Left kidney (tissue), 2 donors: ENCODE measurements around the gene NAALADL2. TPM values are rescaled to one million over a fixed set of nuclear protein-coding genes. Genes with fewer than 3 reads are reported as not detected.
A peak's percentile ranks its signal among the peaks of the same experiment; 100 is the strongest.
"Not testable (repeated sequence)": the region's sequence is repeated elsewhere in the genome, so short reads cannot be mapped to it uniquely, and the experiment has no call there.

ENCODE experiments used
- DNase-seq: peaks from one replicate; pipeline ENCODE4 v3.0.0-alpha.2; 2013
- polyA plus RNA-seq: library from polyadenylated mRNA; unstranded; fragments of 120-200 nt; gene quantifications from one replicate; pipeline ENCODE4 v1.2.1, GENCODE V29; 2013; ENCODE audit not compliant: insufficient read length

Gene NAALADL2
- polyA plus RNA-seq, 1 donor = 19.9 TPM

- DNase-seq = no peak
These were observed 572.0 kb downstream of the NAALADL2 start for GRCh38 chr3:175430983-175431773.

GRCh38 chr3:175432376-175433025 is 573.4 kb downstream of the NAALADL2 start:
- DNase-seq = no peak

GRCh38 chr3:175433026-175433674 is 574.0 kb downstream of the NAALADL2 start:
- no peak for DNase-seq

GRCh38 chr3:175434561-175434960 is 575.4 kb downstream of the NAALADL2 start:
- DNase-seq = peak; percentile 12

- DNase-seq = no peak
These were observed 584.5 kb downstream of the NAALADL2 start for GRCh38 chr3:175443682-175444081.

- DNase-seq = no peak
These were observed 586.6 kb downstream of the NAALADL2 start for GRCh38 chr3:175445741-175446140.

GRCh38 chr3:175447521-175447920 is 588.4 kb downstream of the NAALADL2 start:
- no peak for DNase-seq

GRCh38 chr3:175453361-175453760 is 594.2 kb downstream of the NAALADL2 start:
- no peak for DNase-seq

- no peak for DNase-seq
These were observed 597.3 kb downstream of the NAALADL2 start for GRCh38 chr3:175456466-175456865.

- no peak for DNase-seq
These were observed 598.2 kb downstream of the NAALADL2 start for GRCh38 chr3:175457301-175457700.

- DNase-seq = not testable (repeated sequence)
These were observed 601.8 kb downstream of the NAALADL2 start for GRCh38 chr3:175460849-175461399.

- no peak for DNase-seq
These were observed 605.2 kb downstream of the NAALADL2 start for GRCh38 chr3:175464362-175464761.

GRCh38 chr3:175469124-175469523 is 610.0 kb downstream of the NAALADL2 start:
- no peak for DNase-seq

- DNase-seq = no peak
These were observed 616.6 kb downstream of the NAALADL2 start for GRCh38 chr3:175475765-175476164.

GRCh38 chr3:175476489-175476888 is 617.4 kb downstream of the NAALADL2 start:
- DNase-seq = no peak

- DNase-seq = no peak
These were observed 618.6 kb downstream of the NAALADL2 start for GRCh38 chr3:175477651-175478224.

- no peak for DNase-seq
These were observed 619.2 kb downstream of the NAALADL2 start for GRCh38 chr3:175478301-175478700.

- DNase-seq = no peak
These were observed 620.0 kb downstream of the NAALADL2 start for GRCh38 chr3:175479175-175479574.

- DNase-seq = no peak
These were observed 620.7 kb downstream of the NAALADL2 start for GRCh38 chr3:175479800-175480199.

- no peak for DNase-seq
These were observed 625.5 kb downstream of the NAALADL2 start for GRCh38 chr3:175484666-175485065.

- DNase-seq = no peak
These were observed 626.3 kb downstream of the NAALADL2 start for GRCh38 chr3:175485436-175485835.

- no peak for DNase-seq
These were observed 627.1 kb downstream of the NAALADL2 start for GRCh38 chr3:175486255-175486654.
